Mucosa of rectum (tissue), 2 donors: ENCODE measurements around the gene TMC3.
A peak's percentile ranks its signal among the peaks of the same experiment; 100 is the strongest.

Experiments used
- H3K27ac ChIP-seq, 2 donors: one replicate each; pipeline ENCODE4 v1.7.0; 2013; ENCODE audit warnings: inconsistent platforms in 2 of 2, low read depth in 2 of 2, low read length in 2 of 2
- H3K27me3 ChIP-seq, 2 donors: one replicate each; pipeline ENCODE4 v1.7.0; 2013; ENCODE audit warnings: low read length in 2 of 2; ENCODE audit not compliant: control insufficient read depth in 2 of 2, insufficient read depth in 2 of 2
- H3K36me3 ChIP-seq, 2 donors: one replicate each; pipeline ENCODE4 v1.7.0; 2013; ENCODE audit warnings: low read length in 2 of 2; ENCODE audit not compliant: control insufficient read depth in 2 of 2, insufficient read depth in 2 of 2
- H3K4me1 ChIP-seq, 2 donors: one replicate each; pipeline ENCODE4 v1.7.0; 2013; ENCODE audit warnings: low read length in 2 of 2, mild to moderate bottlenecking in 1 of 2; ENCODE audit not compliant: control insufficient read depth in 2 of 2, insufficient read depth in 2 of 2
- H3K4me3 ChIP-seq, 2 donors: one replicate each; pipeline ENCODE4 v1.7.0; 2013; ENCODE audit warnings: low read length in 2 of 2
- H3K9ac ChIP-seq, 2 donors: one replicate each; pipeline ENCODE4 v1.7.0; 2013; ENCODE audit warnings: low read length in 2 of 2, low read depth in 1 of 2, mild to moderate bottlenecking in 1 of 2
- H3K9me3 ChIP-seq, 2 donors: one replicate each; pipeline ENCODE4 v1.7.0; 2013; ENCODE audit warnings: low read length in 2 of 2; ENCODE audit not compliant: control insufficient read depth in 2 of 2
- donor health status: healthy.
- donor health status: Normal muscosa, but diverticular disease.

TMC3 gene

DNA sequence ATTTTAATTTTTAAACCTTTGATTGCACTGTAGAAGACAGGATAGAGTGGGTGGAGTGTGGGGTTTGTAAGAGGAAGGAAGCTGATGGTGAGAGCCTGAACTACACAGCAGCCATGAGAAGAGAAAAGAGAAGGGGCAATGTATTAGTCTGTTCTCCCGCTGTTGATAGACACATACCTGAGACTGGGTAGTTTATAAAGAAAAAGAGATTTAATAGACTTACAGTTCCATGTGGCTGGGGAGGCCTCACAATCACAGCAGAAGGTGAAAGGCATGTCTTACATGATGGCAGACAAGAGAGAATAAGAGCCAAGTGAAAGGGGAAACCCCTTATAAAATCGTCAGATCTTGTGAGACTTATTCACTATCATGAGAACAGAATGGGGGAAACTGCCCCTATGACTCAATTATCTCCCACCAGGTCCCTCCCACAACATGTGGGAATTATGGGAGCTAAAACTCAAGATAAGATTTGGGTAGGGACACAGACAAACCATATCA lies 87.3 kb downstream of the TMC3 start:
- no peak overlapping the region for H3K4me3 ChIP-seq
- H3K9me3 ChIP-seq: no peaks in the 10 kb centered on the region
- H3K36me3 ChIP-seq: no peaks in the 10 kb centered on the region
- no peaks in the 10 kb centered on the region for H3K27me3 ChIP-seq
- no peaks in the 10 kb centered on the region for H3K4me1 ChIP-seq
- H3K27ac ChIP-seq: peak overlapping the region in 1 of 2 donors; percentile 35
- H3K9ac ChIP-seq: no peak overlapping the region

DNA sequence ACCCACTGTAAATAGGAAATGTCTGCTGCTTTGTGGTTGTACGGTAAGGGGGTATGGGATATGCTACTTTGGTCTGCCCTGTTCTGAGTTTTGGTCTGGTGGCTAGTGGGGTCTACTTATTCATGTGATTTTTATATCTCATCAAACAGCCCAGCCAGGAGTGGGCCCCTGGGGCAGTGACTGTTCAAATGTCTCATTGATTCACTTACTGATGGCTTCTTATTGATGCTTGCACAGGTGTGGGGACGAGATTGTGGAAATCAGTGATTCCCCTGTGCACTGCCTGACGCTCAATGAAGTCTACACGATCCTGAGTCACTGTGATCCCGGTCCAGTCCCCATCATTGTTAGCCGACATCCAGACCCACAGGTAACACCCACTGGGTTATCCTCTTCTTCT lies 88.6 kb downstream of the TMC3 start:
- Histone ChIP-seq H3K4me1 (peaks cover 0 to 2% of the 10 kb centered on the region in 2 donors), H3K4me3 (no peak overlapping the region)

DNA sequence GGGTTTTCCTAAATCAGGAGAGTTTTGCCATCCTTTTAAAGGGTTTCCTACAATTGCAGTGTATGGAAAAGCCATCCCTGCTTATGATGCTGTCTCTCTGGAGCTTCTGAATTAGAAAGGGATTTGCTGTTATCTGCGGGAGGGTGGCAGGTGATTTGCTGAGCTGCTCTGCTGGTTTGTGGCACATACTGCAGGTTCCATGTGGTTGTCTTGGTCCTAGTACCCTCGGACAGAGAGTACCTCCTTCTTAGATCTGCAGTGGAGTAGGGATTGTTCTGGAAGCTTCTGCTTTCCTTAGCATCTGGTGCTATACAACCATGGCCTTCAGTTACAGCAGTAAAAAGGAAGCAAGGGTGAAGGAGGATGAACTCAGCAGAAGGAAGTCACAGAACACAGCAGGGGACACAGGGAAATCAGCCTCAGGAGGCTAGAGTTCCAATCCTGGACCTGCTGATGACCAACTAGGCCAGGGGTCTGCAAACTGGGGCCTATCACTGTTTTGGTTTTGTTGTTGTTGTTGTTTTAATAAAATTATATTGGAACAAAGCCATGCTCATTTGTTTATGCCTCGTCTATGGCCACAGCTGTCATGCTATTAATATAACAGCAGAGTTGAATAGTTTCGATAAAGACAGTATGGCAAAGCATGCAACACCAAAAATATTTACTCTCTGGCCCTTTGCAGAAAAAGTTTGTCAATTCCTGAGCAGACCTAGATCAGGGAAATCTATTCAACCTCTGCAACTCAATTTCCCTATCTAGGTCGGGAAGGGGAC lies 89.6 kb downstream of the TMC3 start:
- Histone ChIP-seq H3K9ac (no peak overlapping the region), H3K9me3 (no peaks in the 10 kb centered on the region), H3K27me3 (no peaks in the 10 kb centered on the region), H3K4me1 (peaks cover 7 to 11% of the 10 kb centered on the region in 2 donors), H3K4me3 (no peak overlapping the region), H3K27ac (peak overlapping the region; percentile 9 to 56), H3K36me3 (no peaks in the 10 kb centered on the region)

More for the DNA sequence above, 88.6 kb downstream of the TMC3 start:
- Histone ChIP-seq H3K27ac (peak overlapping the region in 1 of 2 donors; percentile 56), H3K27me3 (no peaks in the 10 kb centered on the region), H3K36me3 (no peaks in the 10 kb centered on the region), H3K9me3 (no peaks in the 10 kb centered on the region), H3K9ac (no peak overlapping the region)

DNA sequence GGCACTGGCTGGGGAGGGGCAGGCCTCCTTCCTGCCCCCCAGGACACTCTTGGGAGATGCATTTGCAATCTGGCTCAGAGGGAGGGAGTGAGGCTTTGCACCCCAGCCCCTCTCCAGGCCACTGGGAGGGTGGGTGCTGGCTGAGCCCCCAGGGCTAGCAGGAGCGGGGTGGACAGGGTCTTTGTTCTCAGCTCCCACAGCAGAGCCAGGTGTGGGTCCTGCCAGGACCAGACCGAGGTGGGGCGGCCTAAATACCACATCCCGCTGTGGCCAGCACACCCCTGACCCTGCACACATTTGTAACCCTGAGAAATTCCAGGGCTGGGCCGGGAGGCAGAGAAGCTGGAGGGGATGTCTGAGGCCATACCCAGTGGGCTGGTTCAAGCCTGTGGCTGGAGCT lies 91.1 kb downstream of the TMC3 start:
- no peak overlapping the region for H3K27ac ChIP-seq

DNA sequence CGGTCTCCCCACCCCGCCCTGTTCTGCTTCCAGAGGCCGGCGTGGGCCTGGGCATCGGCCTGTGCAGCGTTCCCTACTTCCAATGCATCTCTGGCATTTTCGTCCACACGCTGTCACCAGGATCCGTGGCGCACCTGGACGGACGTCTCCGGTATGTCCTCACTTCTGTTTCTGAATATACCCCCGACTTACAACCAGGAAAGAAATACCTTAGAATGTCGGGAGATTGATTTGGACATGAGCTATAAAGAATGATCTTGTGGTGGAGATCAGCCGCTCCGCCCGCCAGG lies 91.5 kb downstream of the TMC3 start:
- H3K9ac ChIP-seq: no peak overlapping the region
- H3K27ac ChIP-seq: no peak overlapping the region
- no peaks in the 10 kb centered on the region for H3K9me3 ChIP-seq
- H3K27me3 ChIP-seq: no peaks in the 10 kb centered on the region
- no peaks in the 10 kb centered on the region for H3K36me3 ChIP-seq
- no peak overlapping the region for H3K4me3 ChIP-seq
- peaks cover 8 to 13% of the 10 kb centered on the region in 2 donors for H3K4me1 ChIP-seq

More for the DNA sequence above, 91.1 kb downstream of the TMC3 start:
- Histone ChIP-seq H3K4me1 (peaks cover 8 to 13% of the 10 kb centered on the region in 2 donors), H3K9ac (no peak overlapping the region), H3K27me3 (no peaks in the 10 kb centered on the region), H3K36me3 (no peaks in the 10 kb centered on the region), H3K9me3 (no peaks in the 10 kb centered on the region), H3K4me3 (no peak overlapping the region)

DNA sequence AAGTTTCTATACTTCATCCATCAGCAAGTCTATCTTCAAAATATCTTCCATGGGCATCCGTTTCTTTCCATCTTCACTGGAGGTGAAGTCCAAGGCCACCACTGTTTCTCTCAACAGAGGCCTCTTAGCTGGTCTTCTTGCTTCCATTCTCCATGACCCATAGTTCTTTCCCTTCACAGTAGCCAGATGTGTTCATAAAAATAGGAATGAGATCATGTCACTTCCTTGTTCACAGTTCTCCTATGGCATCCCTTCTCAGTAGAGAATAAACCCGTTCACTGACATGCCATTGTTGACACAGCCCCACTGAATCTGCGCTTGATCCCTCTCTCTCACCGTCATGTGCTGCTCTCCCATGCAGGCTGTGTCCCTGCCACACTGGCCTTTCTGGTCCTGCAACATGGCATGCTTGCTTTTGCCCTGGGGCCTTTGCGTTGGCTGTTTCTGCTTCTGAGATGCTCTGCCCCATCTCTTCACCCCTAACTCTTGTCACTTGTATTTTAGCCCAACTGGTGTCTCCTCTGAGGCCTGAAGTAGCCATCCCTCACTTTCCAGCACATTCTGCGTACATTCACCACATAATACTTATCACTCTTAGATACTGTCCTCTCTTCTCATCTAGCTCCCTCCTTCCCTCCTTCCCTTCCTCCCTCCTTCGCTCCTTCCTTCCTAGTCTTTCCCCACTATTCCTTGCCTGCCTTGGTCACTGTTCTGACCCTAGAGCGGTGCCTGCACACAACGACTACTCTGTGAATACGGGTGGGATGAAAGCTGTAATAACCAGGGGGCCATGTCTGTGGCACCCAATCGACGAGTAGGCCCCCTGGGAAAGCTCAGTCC lies 92.0 kb downstream of the TMC3 start:
- H3K9me3 ChIP-seq: no peaks in the 10 kb centered on the region
- peaks cover 8 to 13% of the 10 kb centered on the region in 2 donors for H3K4me1 ChIP-seq
- no peak overlapping the region for H3K4me3 ChIP-seq
- no peaks in the 10 kb centered on the region for H3K27me3 ChIP-seq
- H3K9ac ChIP-seq: no peak overlapping the region
- H3K36me3 ChIP-seq: no peaks in the 10 kb centered on the region
- H3K27ac ChIP-seq: no peak overlapping the region

DNA sequence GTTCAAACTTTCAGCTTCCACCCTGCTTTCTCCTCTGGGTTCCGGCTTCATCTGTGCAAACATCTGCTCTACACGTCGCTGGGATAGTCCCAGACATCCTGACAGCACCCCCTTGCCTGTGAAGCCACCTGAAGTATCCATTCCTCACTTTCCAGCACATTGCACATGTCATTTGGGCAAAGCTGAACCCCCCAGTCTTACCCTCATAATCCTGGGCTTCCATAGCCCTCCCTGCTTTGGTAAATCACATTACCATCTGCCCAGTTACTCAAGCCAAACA lies 92.6 kb downstream of the TMC3 start:
- Histone ChIP-seq H3K27me3 (no peaks in the 10 kb centered on the region), H3K36me3 (no peaks in the 10 kb centered on the region), H3K27ac (no peak overlapping the region), H3K4me1 (peaks cover 8 to 13% of the 10 kb centered on the region in 2 donors), H3K9ac (no peak overlapping the region), H3K9me3 (no peaks in the 10 kb centered on the region), H3K4me3 (no peak overlapping the region)
